Activated naive CD4-positive, alpha-beta T cell treated with anti-CD3 and anti-CD28 coated beads, Interleukin-2, amount 10 ng/mL, durations not matched to agents 7 days and 5 days (primary cell): ENCODE measurements around the gene MAPRE2.

ENCODE experiments used
- CTCF ChIA-PET: fragments of 350-600 bp; sonication (Branson Sonifier 250); formaldehyde crosslinking; loops from one replicate; lab custom pipeline; 2021; ENCODE audit warnings: antibody characterized with exemption; lab: Charles Lee
- DNase-seq: peaks from one replicate; pipeline ENCODE4 v3.0.0-alpha.2; 2020
- H3K27ac Mint-ChIP-seq: one replicate; pipeline ENCODE4 v1.8.0; 2021; ENCODE audit warnings: mild to moderate bottlenecking, moderate library complexity, mixed read lengths
- H3K27me3 Mint-ChIP-seq: one replicate; pipeline ENCODE4 v1.8.0; 2021; ENCODE audit warnings: mild to moderate bottlenecking, mixed read lengths
- H3K36me3 Mint-ChIP-seq: one replicate; pipeline ENCODE4 v1.8.0; 2021; ENCODE audit warnings: mixed read lengths
- H3K4me1 Mint-ChIP-seq: one replicate; pipeline ENCODE4 v1.8.0; 2021; ENCODE audit warnings: mixed read lengths
- H3K4me3 Mint-ChIP-seq: one replicate; pipeline ENCODE4 v1.8.0; 2021; ENCODE audit warnings: mild to moderate bottlenecking, moderate library complexity, mixed read lengths
- H3K9me3 Mint-ChIP-seq: one replicate; pipeline ENCODE4 v1.8.0; 2021; ENCODE audit warnings: mixed read lengths

MAPRE2 gene

DNA sequence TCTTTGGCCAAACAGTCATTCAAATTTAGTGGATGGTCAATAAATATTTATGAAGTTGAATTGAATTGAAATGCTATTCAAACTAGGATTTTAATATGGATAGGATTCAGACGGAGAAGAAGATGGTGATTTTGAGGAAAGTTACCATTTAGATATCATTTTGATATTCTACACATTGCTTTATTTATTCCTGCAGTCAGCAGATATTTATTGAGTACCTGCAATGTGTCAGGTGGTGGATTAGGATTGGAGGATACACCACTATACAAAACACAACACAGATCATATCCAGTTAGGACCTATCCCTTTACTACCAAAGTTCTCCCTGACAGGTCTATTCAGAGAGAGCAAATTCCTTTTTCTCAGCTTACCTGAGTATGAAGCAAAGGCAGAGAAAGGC, 38.8 kb downstream of the MAPRE2 start:
- no peaks in the 10 kb centered on the region for H3K4me1 Mint-ChIP-seq
- CTCF ChIA-PET = no interaction called here
- DNase-seq = no peak
- H3K9me3 Mint-ChIP-seq = no peaks in the 10 kb centered on the region
- no peak overlapping the region for H3K4me3 Mint-ChIP-seq
- no peaks in the 10 kb centered on the region for H3K27me3 Mint-ChIP-seq
- peaks cover 20% of the 10 kb centered on the region for H3K36me3 Mint-ChIP-seq
- H3K27ac Mint-ChIP-seq = no peak overlapping the region

- peaks cover 12% of the 10 kb centered on the region for H3K36me3 Mint-ChIP-seq
- no peaks in the 10 kb centered on the region for H3K9me3 Mint-ChIP-seq
- no peak overlapping the region for H3K27ac Mint-ChIP-seq
- no peak for DNase-seq
- CTCF ChIA-PET = no interaction called here
- H3K4me3 Mint-ChIP-seq = no peak overlapping the region
- H3K27me3 Mint-ChIP-seq = no peaks in the 10 kb centered on the region
- no peaks in the 10 kb centered on the region for H3K4me1 Mint-ChIP-seq
These were observed 42.0 kb downstream of the MAPRE2 start for GRCh38 chr18:35083174-35083712.

DNA sequence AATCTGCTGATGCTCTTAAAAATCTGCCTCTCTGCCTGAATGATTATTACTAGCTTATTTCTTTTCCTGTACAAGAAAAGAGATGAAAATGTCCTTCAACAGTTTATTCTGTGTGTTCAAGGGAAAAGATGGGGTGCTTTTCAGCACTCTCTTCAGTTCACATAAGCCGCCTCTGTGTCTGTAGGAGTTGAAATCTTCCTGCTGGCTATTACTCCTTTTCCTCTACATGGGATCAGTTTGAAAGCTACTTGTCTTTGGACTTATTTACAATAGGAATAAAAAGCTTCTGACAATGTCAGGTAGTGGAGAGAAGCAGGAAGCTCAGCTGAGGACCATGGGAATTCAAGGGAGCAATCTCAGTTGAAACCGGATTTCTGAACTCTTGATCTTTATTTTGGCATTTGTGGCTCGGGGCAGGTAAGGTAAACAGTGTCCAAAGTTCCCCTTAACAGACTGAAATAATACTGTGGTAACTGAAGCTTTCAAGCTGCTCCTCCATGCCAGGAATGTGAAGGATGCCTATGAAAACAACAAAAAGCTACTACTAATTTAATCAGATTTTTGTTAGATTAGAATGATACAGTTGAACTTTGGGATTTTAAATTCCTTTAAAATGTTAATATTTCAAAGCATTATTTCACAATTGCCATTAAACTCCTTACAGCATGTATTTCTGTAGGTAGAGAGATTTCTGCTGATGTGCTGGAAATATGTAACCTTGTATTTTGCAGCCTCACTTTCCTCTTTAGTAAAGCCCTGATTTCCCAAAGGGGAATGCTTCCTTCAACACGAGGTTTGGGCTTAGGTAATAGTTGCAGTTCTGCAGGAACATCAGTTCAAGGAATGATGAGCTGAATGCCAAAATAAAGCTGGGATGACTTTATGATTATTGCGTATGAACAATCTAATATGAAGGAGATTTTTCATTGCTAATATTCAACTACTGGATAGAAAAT, 43.6 kb downstream of the MAPRE2 start:
- CTCF ChIA-PET = no interaction called here
- no peak for DNase-seq
- Mint-ChIP-seq H3K36me3 (peaks cover 4% of the 10 kb centered on the region), H3K9me3 (no peaks in the 10 kb centered on the region), H3K27me3 (no peaks in the 10 kb centered on the region), H3K4me3 (no peak overlapping the region), H3K4me1 (no peaks in the 10 kb centered on the region), H3K27ac (no peak overlapping the region)

- H3K4me3 Mint-ChIP-seq = no peak overlapping the region
- CTCF ChIA-PET = no interaction called here
- H3K27ac Mint-ChIP-seq = no peak overlapping the region
- no peaks in the 10 kb centered on the region for H3K4me1 Mint-ChIP-seq
- no peak for DNase-seq
- H3K27me3 Mint-ChIP-seq = no peaks in the 10 kb centered on the region
- H3K9me3 Mint-ChIP-seq = no peaks in the 10 kb centered on the region
- peaks cover 4% of the 10 kb centered on the region for H3K36me3 Mint-ChIP-seq
These were observed 44.5 kb downstream of the MAPRE2 start for GRCh38 chr18:35085450-35086380.

- Mint-ChIP-seq H3K36me3 (peaks cover under 1% of the 10 kb centered on the region), H3K27me3 (no peaks in the 10 kb centered on the region), H3K9me3 (no peaks in the 10 kb centered on the region), H3K4me1 (no peaks in the 10 kb centered on the region), H3K4me3 (no peak overlapping the region), H3K27ac (no peak overlapping the region)
- DNase-seq = no peak
- CTCF ChIA-PET = no interaction called here
These were observed 45.5 kb downstream of the MAPRE2 start for GRCh38 chr18:35086704-35087103.

- no peaks in the 10 kb centered on the region for H3K36me3 Mint-ChIP-seq
- H3K27me3 Mint-ChIP-seq = no peaks in the 10 kb centered on the region
- no peaks in the 10 kb centered on the region for H3K9me3 Mint-ChIP-seq
- no peaks in the 10 kb centered on the region for H3K4me1 Mint-ChIP-seq
- no peak overlapping the region for H3K27ac Mint-ChIP-seq
- CTCF ChIA-PET = no interaction called here
- H3K4me3 Mint-ChIP-seq = no peak overlapping the region
- DNase-seq = no peak
These were observed 46.5 kb downstream of the MAPRE2 start for GRCh38 chr18:35087726-35088125.

DNA sequence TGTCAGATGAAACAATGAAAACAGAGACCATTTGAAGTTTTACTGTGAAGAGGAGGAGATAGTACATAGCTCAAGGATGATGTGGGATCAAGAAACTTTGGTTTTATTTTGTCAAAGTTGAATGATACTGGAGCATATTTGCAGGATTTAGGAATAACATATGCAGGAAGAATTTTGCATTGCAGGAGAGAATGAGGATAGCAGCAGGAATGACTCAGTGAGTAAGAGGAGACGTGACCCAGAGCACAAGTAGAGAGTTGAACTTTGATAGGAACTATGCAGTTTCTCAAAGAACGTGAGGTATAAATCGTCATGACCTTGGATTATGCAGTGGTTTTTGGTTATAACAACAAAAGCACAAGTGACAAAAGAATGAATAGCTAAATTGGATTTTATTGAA, 47.7 kb downstream of the MAPRE2 start:
- CTCF ChIA-PET = no interaction called here
- no peaks in the 10 kb centered on the region for H3K4me1 Mint-ChIP-seq
- no peaks in the 10 kb centered on the region for H3K9me3 Mint-ChIP-seq
- no peaks in the 10 kb centered on the region for H3K36me3 Mint-ChIP-seq
- DNase-seq = no peak
- H3K27ac Mint-ChIP-seq = no peak overlapping the region
- H3K27me3 Mint-ChIP-seq = no peaks in the 10 kb centered on the region
- H3K4me3 Mint-ChIP-seq = no peak overlapping the region

- Mint-ChIP-seq H3K27ac (no peak overlapping the region), H3K27me3 (no peaks in the 10 kb centered on the region), H3K36me3 (no peaks in the 10 kb centered on the region), H3K4me1 (no peaks in the 10 kb centered on the region), H3K9me3 (no peaks in the 10 kb centered on the region), H3K4me3 (no peak overlapping the region)
- CTCF ChIA-PET = no interaction called here
- DNase-seq = no peak
These were observed 48.2 kb downstream of the MAPRE2 start for GRCh38 chr18:35089382-35089781.

DNA sequence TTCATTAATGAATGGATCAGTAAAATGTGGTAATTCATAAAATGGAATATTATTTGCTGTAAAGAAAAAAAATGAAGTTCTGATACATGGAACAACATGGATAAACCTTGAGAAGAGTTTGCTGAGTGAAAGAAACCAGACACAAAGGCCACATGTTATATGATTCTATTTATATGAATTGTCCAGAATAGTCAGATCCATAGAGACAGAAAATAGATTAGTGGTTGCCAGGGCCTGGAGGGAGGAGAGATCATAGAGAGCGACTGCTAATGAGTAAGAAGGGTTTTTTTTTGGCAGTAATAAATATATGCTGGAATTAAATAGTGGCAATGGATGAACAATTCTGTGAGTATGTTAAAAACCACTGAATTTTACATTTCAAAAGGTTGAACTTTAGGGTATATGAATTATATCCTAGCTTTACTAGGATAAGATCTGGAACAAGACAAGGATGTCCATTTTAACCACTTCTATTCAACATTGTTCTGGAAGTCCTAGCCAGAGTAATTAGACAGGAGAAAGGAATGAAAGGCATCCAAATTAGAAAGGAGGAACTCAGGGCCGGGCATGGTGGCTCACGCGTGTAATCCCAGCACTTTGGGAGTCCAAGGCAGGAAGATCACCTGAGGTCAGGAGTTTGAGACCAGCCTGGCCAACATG, 48.8 kb downstream of the MAPRE2 start:
- Mint-ChIP-seq H3K9me3 (no peaks in the 10 kb centered on the region), H3K4me3 (no peak overlapping the region), H3K4me1 (no peaks in the 10 kb centered on the region), H3K27me3 (no peaks in the 10 kb centered on the region), H3K27ac (no peak overlapping the region), H3K36me3 (no peaks in the 10 kb centered on the region)
- DNase-seq = no peak
- CTCF ChIA-PET = no interaction called here

- Mint-ChIP-seq H3K27ac (no peak overlapping the region), H3K4me3 (no peak overlapping the region), H3K36me3 (peaks cover 2% of the 10 kb centered on the region), H3K9me3 (no peaks in the 10 kb centered on the region), H3K4me1 (no peaks in the 10 kb centered on the region), H3K27me3 (no peaks in the 10 kb centered on the region)
- CTCF ChIA-PET = no interaction called here
- no peak for DNase-seq
These were observed 50.6 kb downstream of the MAPRE2 start for GRCh38 chr18:35091841-35092240.

DNA sequence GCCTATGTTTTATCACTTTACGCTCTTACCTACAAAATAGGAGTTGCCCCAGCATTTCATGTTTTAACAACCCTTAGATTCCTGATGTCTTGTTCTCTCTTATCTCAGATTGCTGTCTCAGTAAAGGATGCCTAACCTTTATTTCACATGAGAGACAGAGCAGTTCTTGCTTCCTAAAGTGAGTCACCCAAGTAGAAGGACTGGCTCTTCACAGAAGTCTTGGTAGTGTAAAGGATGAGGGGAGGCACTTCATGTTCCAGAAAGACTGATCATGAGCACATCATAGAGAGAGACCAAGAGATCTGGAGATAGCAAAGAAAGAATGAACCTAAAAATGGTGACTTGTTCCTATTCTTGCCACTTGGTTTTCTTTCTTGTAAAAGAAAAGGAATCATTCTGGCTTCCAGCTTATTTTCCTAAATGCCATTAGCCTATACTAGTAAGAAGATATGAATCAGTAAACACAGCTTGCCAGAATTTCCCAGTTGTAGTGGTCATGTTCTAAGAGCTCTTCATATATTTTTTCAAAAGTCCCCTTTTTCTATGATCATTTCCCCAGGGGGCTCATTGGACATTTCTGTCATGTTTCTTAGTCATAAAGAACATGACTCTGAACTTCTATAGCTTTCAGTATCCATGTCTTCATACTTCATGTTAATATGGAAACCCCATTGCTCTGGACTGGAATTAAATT, 54.9 kb downstream of the MAPRE2 start:
- Mint-ChIP-seq H3K9me3 (no peaks in the 10 kb centered on the region), H3K27me3 (no peaks in the 10 kb centered on the region), H3K36me3 (peaks cover 14% of the 10 kb centered on the region), H3K27ac (no peak overlapping the region), H3K4me3 (no peak overlapping the region), H3K4me1 (no peaks in the 10 kb centered on the region)
- DNase-seq = no peak
- CTCF ChIA-PET = interaction anchor here (0.8 to 1.6 kb wide), 2 partner anchors 54 to 67 kb away, joined by 3 read pairs; no protein-coding TSS in a partner anchor

GRCh38 chr18:35096677-35097011, 55.4 kb downstream of the MAPRE2 start:
- Mint-ChIP-seq H3K27me3 (no peaks in the 10 kb centered on the region), H3K4me3 (no peak overlapping the region), H3K27ac (no peak overlapping the region), H3K36me3 (peaks cover 18% of the 10 kb centered on the region), H3K4me1 (no peaks in the 10 kb centered on the region), H3K9me3 (no peaks in the 10 kb centered on the region)
- CTCF ChIA-PET = interaction anchor here (0.8 to 1.6 kb wide), 2 partner anchors 54 to 67 kb away, joined by 3 read pairs; no protein-coding TSS in a partner anchor
- no peak for DNase-seq

DNA sequence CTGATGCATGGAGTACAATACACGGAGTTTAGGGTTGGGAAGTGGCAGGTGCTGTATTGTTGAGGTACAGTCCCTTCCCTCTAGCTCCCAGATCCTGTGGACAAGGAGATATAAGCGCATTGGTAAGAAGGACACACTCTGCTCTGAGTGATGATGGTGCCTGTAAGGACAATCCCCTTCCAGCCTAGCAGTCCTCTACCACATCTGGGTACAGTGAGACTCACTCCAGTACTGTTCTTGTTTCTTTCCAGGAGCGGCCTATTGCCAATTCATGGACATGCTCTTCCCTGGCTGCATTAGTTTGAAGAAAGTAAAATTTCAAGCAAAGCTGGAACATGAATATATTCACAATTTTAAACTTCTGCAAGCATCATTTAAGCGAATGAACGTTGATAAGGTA, 56.0 kb downstream of the MAPRE2 start:
- H3K4me3 Mint-ChIP-seq = no peak overlapping the region
- CTCF ChIA-PET = interaction anchor here (0.8 kb wide), 1 partner anchor 68 kb away, joined by 3 read pairs; no protein-coding TSS in a partner anchor
- no peak for DNase-seq
- H3K4me1 Mint-ChIP-seq = no peaks in the 10 kb centered on the region
- H3K27me3 Mint-ChIP-seq = no peaks in the 10 kb centered on the region
- H3K36me3 Mint-ChIP-seq = peaks cover 24% of the 10 kb centered on the region
- H3K9me3 Mint-ChIP-seq = no peaks in the 10 kb centered on the region
- no peak overlapping the region for H3K27ac Mint-ChIP-seq
